Upper lobe of right lung (tissue), 1 donor: Measurements from ENCODE around the gene OXGR1. TPM values are rescaled to one million over a fixed set of nuclear protein-coding genes. Genes with fewer than 3 reads are reported as not detected.
"Not testable (repeated sequence)": the region's sequence is repeated elsewhere in the genome, so short reads cannot be mapped to it uniquely, and the experiment has no call there.

Experiments used
- ATAC-seq: fragments of 200-7000 bp; cut with Tn5 transposase; one replicate; pipeline ENCODE4 v1.9.1; 2020; ENCODE audit warnings: mild to moderate bottlenecking, moderate library complexity
- DNase-seq: peaks from one replicate; pipeline ENCODE4 v3.0.0-alpha.2; 2020
- H3K27ac ChIP-seq: fragments of 200-600 bp; one replicate; pipeline ENCODE4 v1.8.0; 2022
- H3K27me3 ChIP-seq: fragments of 200-600 bp; one replicate; pipeline ENCODE4 v1.8.0; 2022; ENCODE audit warnings: mild to moderate bottlenecking
- H3K36me3 ChIP-seq: fragments of 200-600 bp; one replicate; pipeline ENCODE4 v1.8.0; 2022
- H3K4me1 ChIP-seq: fragments of 200-600 bp; one replicate; pipeline ENCODE4 v1.8.0; 2022
- H3K4me3 ChIP-seq: fragments of 200-600 bp; one replicate; pipeline ENCODE4 v1.8.0; 2022; ENCODE audit warnings: mild to moderate bottlenecking
- H3K9me3 ChIP-seq: fragments of 200-600 bp; one replicate; pipeline ENCODE4 v1.8.0; 2022
- intact Hi-C: fragments of 100-400 bp; cut with DNase I; formaldehyde crosslinking; loops from one replicate; pipeline ENCODE4 v1.11.0; 2022
- total RNA-seq: library from RNA; stranded (reverse); fragmentation: NEBNext Ultra II Directional; extraction: Animal tissue kit (Norgen Biotek cat#: 25700); gene quantifications from one replicate; pipeline ENCODE4 v1.2.1, GENCODE V29; 2021
- TF ChIP-seq, protein P1 (sequence below): fragments of 200-600 bp; IDR thresholded peaks from one replicate; pipeline ENCODE4 v1.8.0; 2022; ENCODE audit warnings: antibody characterized with exemption
- donor health status: DM: no; HTN: yes; CAD: no; lungs with severe emphysema.

The OXGR1 gene
- total RNA-seq, 1 donor from 2014 or later = 0.55 TPM

DNA sequence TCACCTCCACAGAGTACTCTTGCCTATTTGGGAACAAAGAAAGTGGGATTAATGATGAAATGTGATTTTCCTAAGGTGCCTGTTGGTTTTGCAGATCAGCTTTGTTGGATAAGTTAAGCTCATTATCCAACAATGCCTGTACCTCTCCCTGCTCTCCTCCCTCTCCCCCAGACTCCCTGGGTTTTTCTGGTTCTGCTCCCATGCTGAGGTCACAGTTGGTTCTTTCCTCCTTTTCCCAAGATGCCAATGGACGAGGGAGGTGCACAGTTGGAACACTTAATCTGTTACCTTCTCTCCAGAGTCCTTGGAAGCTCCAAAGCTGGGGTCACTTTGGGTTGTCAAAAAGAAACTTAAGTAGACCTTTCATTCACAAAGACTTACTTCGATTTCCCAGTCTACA is 1.6 kb downstream of the OXGR1 start:
- TF ChIP-seq, protein P1, sequence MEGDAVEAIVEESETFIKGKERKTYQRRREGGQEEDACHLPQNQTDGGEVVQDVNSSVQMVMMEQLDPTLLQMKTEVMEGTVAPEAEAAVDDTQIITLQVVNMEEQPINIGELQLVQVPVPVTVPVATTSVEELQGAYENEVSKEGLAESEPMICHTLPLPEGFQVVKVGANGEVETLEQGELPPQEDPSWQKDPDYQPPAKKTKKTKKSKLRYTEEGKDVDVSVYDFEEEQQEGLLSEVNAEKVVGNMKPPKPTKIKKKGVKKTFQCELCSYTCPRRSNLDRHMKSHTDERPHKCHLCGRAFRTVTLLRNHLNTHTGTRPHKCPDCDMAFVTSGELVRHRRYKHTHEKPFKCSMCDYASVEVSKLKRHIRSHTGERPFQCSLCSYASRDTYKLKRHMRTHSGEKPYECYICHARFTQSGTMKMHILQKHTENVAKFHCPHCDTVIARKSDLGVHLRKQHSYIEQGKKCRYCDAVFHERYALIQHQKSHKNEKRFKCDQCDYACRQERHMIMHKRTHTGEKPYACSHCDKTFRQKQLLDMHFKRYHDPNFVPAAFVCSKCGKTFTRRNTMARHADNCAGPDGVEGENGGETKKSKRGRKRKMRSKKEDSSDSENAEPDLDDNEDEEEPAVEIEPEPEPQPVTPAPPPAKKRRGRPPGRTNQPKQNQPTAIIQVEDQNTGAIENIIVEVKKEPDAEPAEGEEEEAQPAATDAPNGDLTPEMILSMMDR = no peak
- no peak overlapping the region for H3K4me3 ChIP-seq
- no peaks in the 10 kb centered on the region for H3K36me3 ChIP-seq
- no peak overlapping the region for H3K27ac ChIP-seq
- no peak for DNase-seq
- peaks cover 5% of the 10 kb centered on the region for H3K4me1 ChIP-seq
- no peaks in the 10 kb centered on the region for H3K9me3 ChIP-seq
- intact Hi-C loops = no loop called here
- H3K27me3 ChIP-seq = peaks cover 27% of the 10 kb centered on the region
- no peak for ATAC-seq

DNA sequence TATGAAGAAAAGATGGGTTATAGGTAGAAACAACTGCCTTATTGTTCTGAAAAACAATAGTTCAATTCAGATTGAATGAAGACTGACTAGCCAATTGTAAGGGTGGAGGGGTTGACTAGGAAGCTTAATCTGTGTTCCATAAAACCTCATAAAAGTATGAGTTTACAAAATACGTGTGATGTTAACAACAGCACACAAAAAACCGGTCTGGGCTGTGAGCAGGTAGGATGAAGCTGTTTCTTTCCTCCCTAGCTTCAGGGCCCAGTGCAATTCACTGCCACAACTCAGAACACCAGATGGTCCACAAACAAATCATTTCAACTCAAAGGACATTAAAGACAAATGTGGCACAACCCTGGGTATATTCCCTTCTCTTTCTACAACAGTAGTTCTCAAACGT is 3.2 kb downstream of the OXGR1 start:
- DNase-seq = no peak
- intact Hi-C loops = no loop called here
- ATAC-seq = no peak
- Histone ChIP-seq H3K9me3 (no peaks in the 10 kb centered on the region), H3K4me3 (no peak overlapping the region), H3K27me3 (peaks cover 25% of the 10 kb centered on the region), H3K36me3 (no peaks in the 10 kb centered on the region), H3K27ac (no peak overlapping the region), H3K4me1 (peaks cover 5% of the 10 kb centered on the region)
- TF ChIP-seq, protein P1 = no peak

DNA sequence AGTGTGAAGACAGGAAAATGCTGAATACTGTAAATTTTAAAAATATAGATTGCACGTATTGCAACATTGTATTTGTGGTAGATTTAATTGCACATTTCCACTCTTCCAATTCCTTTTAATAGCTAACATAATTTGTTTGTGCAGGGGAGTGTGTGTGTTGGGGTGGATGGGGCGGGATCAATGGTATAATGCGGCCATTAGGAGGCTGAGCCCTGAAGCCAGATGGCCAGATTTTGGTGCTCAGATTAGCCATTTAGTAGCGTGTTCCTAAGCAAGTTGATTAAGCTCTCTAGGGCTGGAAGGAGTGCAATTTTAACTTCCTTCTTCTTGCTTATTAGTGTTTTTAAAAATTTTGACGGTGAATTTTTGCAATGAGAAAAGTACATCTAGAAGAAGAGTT is 5.8 kb downstream of the OXGR1 start:
- H3K9me3 ChIP-seq = no peaks in the 10 kb centered on the region
- no peaks in the 10 kb centered on the region for H3K36me3 ChIP-seq
- TF ChIP-seq, protein P1 = no peak
- no peak overlapping the region for H3K4me3 ChIP-seq
- no peak overlapping the region for H3K27ac ChIP-seq
- H3K4me1 ChIP-seq = peaks cover 14% of the 10 kb centered on the region
- intact Hi-C loops = no loop called here
- no peak for ATAC-seq
- peaks cover 5% of the 10 kb centered on the region for H3K27me3 ChIP-seq
- no peak for DNase-seq

DNA sequence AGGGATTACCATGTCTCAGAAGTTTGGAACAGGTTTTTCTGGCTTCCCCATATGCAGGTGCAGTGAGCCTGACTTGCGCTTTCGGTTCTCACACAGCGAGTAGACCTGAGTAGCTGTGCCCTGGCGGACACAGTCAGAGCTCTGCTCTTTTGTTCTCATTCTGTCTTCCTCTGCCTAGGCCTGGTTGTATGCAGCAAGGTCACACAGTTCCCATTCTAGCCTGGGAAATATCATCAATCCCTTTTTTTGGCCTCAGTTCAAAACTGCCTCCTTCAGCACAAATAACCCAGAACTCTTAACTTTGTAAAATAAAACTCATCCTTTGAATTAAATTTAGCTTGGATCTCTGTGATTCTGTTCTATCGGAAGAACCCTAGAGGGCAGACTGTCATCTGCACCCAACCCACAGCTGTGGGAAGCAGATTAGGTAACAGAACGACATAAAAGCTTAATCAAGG is 10.2 kb downstream of the OXGR1 start:
- Histone ChIP-seq H3K27me3 (no peaks in the 10 kb centered on the region), H3K36me3 (no peaks in the 10 kb centered on the region), H3K27ac (peak overlapping the region; percentile 38), H3K4me3 (peak overlapping the region; percentile 2), H3K9me3 (no peaks in the 10 kb centered on the region), H3K4me1 (peaks cover 19% of the 10 kb centered on the region)
- intact Hi-C loops = no loop called here
- TF ChIP-seq, protein P1 = peak; percentile 42
- ATAC-seq = peak; percentile 99
- DNase-seq = peak; percentile 73

DNA sequence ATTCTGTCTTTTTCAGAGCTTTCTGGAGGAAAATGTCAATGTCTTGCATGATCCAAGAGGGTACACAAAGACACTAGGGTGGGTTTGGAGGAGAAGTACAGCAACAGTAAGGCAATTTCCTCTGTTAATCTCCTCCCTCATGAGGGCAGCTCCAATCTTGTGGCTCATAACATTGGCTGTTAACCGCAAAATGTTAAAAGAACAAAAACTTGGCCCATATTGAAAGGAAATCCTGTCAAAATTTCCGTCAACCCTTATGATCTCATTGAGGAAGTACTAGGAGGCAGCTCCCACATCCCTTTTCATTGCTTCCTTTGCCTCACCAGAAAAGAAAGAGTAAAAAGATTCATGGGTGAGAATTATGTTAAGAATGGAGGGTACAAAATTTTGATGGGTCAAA is 11.6 kb downstream of the OXGR1 start:
- DNase-seq = no peak

DNA sequence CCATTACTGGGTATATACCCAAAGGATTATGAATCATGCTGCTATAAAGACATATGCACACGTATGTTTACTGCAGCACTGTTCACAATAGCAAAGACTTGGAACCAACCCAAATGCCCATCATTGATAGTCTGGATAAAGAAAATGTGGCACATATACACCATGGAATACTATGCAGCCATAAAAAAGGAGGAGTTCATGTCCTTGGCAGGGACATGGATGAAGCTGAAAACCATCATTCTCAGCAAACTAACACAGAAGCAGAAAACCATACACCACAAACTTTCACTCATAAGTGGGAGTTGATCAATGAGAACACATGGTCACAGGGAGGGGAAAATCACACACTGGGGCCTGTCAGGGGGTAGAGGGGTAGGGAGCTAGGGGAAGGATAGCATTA is 14.4 kb downstream of the OXGR1 start:
- ATAC-seq, intact Hi-C loops, H3K4me3 ChIP-seq, H3K36me3 ChIP-seq, DNase-seq, H3K27me3 ChIP-seq, H3K27ac ChIP-seq, H3K9me3 ChIP-seq: not testable (repeated sequence)
- H3K4me1 ChIP-seq = peaks cover 19% of the 10 kb centered on the region

More for the DNA sequence above, 11.6 kb downstream of the OXGR1 start:
- peaks cover 19% of the 10 kb centered on the region for H3K4me1 ChIP-seq
- TF ChIP-seq, protein P1 = no peak
- no peaks in the 10 kb centered on the region for H3K36me3 ChIP-seq
- peak overlapping the region; percentile 38 for H3K27ac ChIP-seq
- intact Hi-C loops = no loop called here
- H3K9me3 ChIP-seq = no peaks in the 10 kb centered on the region
- H3K27me3 ChIP-seq = no peaks in the 10 kb centered on the region
- no peak overlapping the region for H3K4me3 ChIP-seq
- ATAC-seq = peak; percentile 62
